Endodermal cell (in vitro differentiated cells): ENCODE data around the gene HEXB. TPM values are rescaled to one million over a fixed set of nuclear protein-coding genes. Genes with fewer than 3 reads are reported as not detected.
"Not testable (repeated sequence)": the region's sequence is repeated elsewhere in the genome, so short reads cannot be mapped to it uniquely, and the experiment has no call there.

Experiments used
- DNase-seq: peaks from one replicate; pipeline ENCODE4 v3.0.0-alpha.2; 2017
- H3K27ac ChIP-seq: 2 replicates; pipeline ENCODE4 v1.5.1; 2013; ENCODE audit warnings: mild to moderate bottlenecking, low read depth, low read length, moderate library complexity
- H3K27me3 ChIP-seq: 2 replicates; pipeline ENCODE4 v1.6.1; 2013; ENCODE audit warnings: mild to moderate bottlenecking, low read length, moderate library complexity; ENCODE audit not compliant: insufficient read depth, control insufficient read depth, poor library complexity, severe bottlenecking
- H3K36me3 ChIP-seq: 2 replicates; pipeline ENCODE4 v1.7.0; 2013; ENCODE audit warnings: mild to moderate bottlenecking, low read length, moderate library complexity; ENCODE audit not compliant: control insufficient read depth, insufficient read depth
- H3K4me1 ChIP-seq: one replicate; pipeline ENCODE4 v1.7.0; 2013; ENCODE audit warnings: low read length; ENCODE audit not compliant: control insufficient read depth, insufficient read depth
- H3K4me3 ChIP-seq: 2 replicates; pipeline ENCODE4 v1.5.1; 2013; ENCODE audit warnings: mild to moderate bottlenecking, low read length, moderate library complexity
- H3K9ac ChIP-seq: 2 replicates; pipeline ENCODE4 v1.6.1; 2013; ENCODE audit warnings: mild to moderate bottlenecking, low read length, moderate library complexity; ENCODE audit not compliant: poor library complexity, severe bottlenecking; ENCODE audit errors: extremely low read depth
- H3K9me3 ChIP-seq: 2 replicates; pipeline ENCODE4 v1.6.1; 2013; ENCODE audit warnings: mild to moderate bottlenecking, low read length, moderate library complexity; ENCODE audit not compliant: control insufficient read depth
- H3K27ac Mint-ChIP-seq: 2 replicates; pipeline ENCODE4 v1.8.0; 2020; ENCODE audit warnings: mixed read lengths
- H3K27me3 Mint-ChIP-seq: 2 replicates; pipeline ENCODE4 v1.8.0; 2021; ENCODE audit warnings: mild to moderate bottlenecking, mixed read lengths; ENCODE audit not compliant: insufficient read depth
- H3K36me3 Mint-ChIP-seq: 2 replicates; pipeline ENCODE4 v1.8.0; 2020; ENCODE audit warnings: low read depth, mixed read lengths
- H3K4me1 Mint-ChIP-seq: 2 replicates; pipeline ENCODE4 v1.8.0; 2020; ENCODE audit warnings: mixed read lengths
- H3K4me3 Mint-ChIP-seq: 2 replicates; pipeline ENCODE4 v1.8.0; 2020; ENCODE audit warnings: mild to moderate bottlenecking, moderate library complexity, mixed read lengths
- H3K9me3 Mint-ChIP-seq: 2 replicates; pipeline ENCODE4 v1.8.0; 2020; ENCODE audit warnings: mild to moderate bottlenecking, mixed read lengths
- CTCF ChIP-seq: fragments of 200-600 bp; sonication (generic); conservative IDR thresholded peaks from 2 replicates; pipeline ENCODE4 v1.5.0; 2021; ENCODE audit warnings: antibody characterized with exemption, mild to moderate bottlenecking
- WGBS, 2 experiments: methylation state at CpG; one replicate each; pipeline versions ENCODE4 v1.1.5 to v1.1.7; 2013; ENCODE audit warnings: missing lambda C conversion rate in 2 of 2, mixed read lengths in 1 of 2; ENCODE audit not compliant: insufficient coverage in 1 of 2, insufficient read length in 1 of 2; 5-methylcytosine and 5-hydroxymethylcytosine counted together
- total RNA-seq, 2 donors: library from RNA; stranded (reverse); fragmentation: NEBNext Ultra II Directional in 1 of 2; extraction: Animal tissue kit (Norgen Biotek cat#: 25700) in 1 of 2; gene quantifications; 2 replicates in 1 of 2; 3 replicates in 1 of 2; pipeline ENCODE4 v1.2.1, GENCODE V29; 2021

HEXB gene
- total RNA-seq, 2 donors from 2014 or later: 68.4 to 112 TPM

DNA sequence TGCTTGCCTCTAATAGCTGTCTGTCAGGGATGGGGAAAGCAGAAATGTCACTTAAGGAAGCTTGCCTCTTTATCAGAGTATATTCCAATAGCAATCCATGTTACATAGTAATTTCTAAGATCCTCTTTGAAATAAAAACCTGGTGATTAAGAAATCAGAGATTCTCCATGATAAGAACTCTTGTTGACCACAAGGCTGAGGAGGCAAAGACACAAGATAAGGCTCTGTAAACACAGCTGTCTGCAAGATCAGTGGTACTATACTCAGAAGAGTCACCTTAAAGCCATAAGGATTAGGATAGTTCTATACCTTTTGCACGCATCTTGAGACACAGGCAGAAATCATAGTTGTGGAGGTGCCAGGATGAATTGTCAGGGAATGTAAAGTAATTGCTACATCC lies 40.3 kb downstream of the HEXB start:
- H3K36me3 ChIP-seq: peaks cover 82% of the 10 kb centered on the region
- peak overlapping the region; percentile 3 for H3K4me3 ChIP-seq
- no peak for TF ChIP-seq CTCF
- H3K27me3 Mint-ChIP-seq: no peaks in the 10 kb centered on the region
- peaks cover 51% of the 10 kb centered on the region for H3K36me3 Mint-ChIP-seq
- peaks cover 9% of the 10 kb centered on the region for H3K9me3 ChIP-seq
- H3K27me3 ChIP-seq: no peaks in the 10 kb centered on the region
- 92 to 100% methylated on average over 1 of the region's 1 CpG for WGBS, 2 experiments
- H3K27ac Mint-ChIP-seq: no peak overlapping the region
- no peak overlapping the region for H3K27ac ChIP-seq
- peaks cover 12% of the 10 kb centered on the region for H3K4me1 Mint-ChIP-seq
- DNase-seq: no peak
- no peaks in the 10 kb centered on the region for H3K9me3 Mint-ChIP-seq
- H3K4me3 Mint-ChIP-seq: no peak overlapping the region
- H3K9ac ChIP-seq: no peak overlapping the region
- peaks cover 8% of the 10 kb centered on the region for H3K4me1 ChIP-seq

DNA sequence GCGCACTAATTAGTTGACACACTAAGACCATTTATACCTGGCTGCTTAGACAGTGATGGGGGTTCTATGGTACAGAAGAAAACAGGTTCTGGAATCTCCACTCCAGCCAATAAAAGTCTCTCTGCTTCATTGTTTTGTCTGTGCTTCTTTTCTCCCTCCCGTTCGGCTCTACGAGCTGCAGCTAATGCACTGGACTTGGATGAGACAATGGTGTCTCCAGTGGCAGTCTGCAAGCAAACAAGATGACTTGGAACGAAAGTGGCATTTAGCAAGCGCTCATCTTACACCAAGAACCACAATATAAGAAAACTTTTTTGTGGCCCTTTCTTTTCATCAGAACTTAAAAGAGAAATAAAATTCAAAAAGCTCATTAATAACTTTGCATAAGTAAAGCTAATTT lies 51.7 kb downstream of the HEXB start:
- peaks cover 89% of the 10 kb centered on the region for H3K36me3 ChIP-seq
- H3K27ac Mint-ChIP-seq: no peak overlapping the region
- peaks cover 12% of the 10 kb centered on the region for H3K4me1 ChIP-seq
- H3K27me3 ChIP-seq: no peaks in the 10 kb centered on the region
- no peak overlapping the region for H3K4me3 ChIP-seq
- H3K27ac ChIP-seq: no peak overlapping the region
- H3K9me3 ChIP-seq: no peaks in the 10 kb centered on the region
- no peak for TF ChIP-seq CTCF
- no peak overlapping the region for H3K9ac ChIP-seq
- H3K4me3 Mint-ChIP-seq: no peak overlapping the region
- H3K27me3 Mint-ChIP-seq: no peaks in the 10 kb centered on the region
- peaks cover 30% of the 10 kb centered on the region for H3K4me1 Mint-ChIP-seq
- no peak for DNase-seq
- 89 to 94% methylated on average over 5 to 6 of the region's 6 CpGs for WGBS, 2 experiments
- no peaks in the 10 kb centered on the region for H3K9me3 Mint-ChIP-seq
- H3K36me3 Mint-ChIP-seq: peaks cover 38% of the 10 kb centered on the region

DNA sequence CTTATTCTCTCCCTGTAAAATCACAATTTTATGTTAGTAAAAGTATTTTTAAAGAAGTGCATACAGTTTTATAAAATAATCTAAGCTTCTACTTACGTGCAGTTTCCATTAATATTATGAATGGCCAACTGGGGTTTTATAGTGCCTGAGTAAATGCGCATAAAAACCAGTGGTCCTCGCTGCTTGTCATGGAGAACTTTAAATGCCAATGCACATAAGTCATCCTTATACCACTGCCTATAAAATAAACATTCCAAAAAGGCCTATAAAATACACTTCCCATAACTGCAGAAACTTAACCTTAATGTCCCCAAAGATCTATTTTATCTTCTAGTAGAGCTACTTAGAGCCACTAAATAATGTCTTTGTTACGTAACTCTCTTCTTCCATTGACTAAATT lies 53.4 kb downstream of the HEXB start:
- peaks cover 84% of the 10 kb centered on the region for H3K36me3 ChIP-seq
- no peak overlapping the region for H3K4me3 ChIP-seq
- no peak overlapping the region for H3K9ac ChIP-seq
- DNase-seq: no peak
- no peaks in the 10 kb centered on the region for H3K9me3 ChIP-seq
- H3K4me1 ChIP-seq: peaks cover 12% of the 10 kb centered on the region
- Mint-ChIP-seq H3K36me3 (peaks cover 41% of the 10 kb centered on the region), H3K4me1 (peaks cover 29% of the 10 kb centered on the region), H3K27me3 (no peaks in the 10 kb centered on the region), H3K9me3 (no peaks in the 10 kb centered on the region), H3K27ac (no peak overlapping the region), H3K4me3 (no peak overlapping the region)
- TF ChIP-seq CTCF: no peak
- no peaks in the 10 kb centered on the region for H3K27me3 ChIP-seq
- no peak overlapping the region for H3K27ac ChIP-seq
- 91 to 95% methylated on average over 4 of the region's 4 CpGs for WGBS, 2 experiments

GRCh38 chr5:74748742-74749141 lies 63.7 kb downstream of the HEXB start:
- H3K4me1 Mint-ChIP-seq, H3K27me3 ChIP-seq, H3K4me1 ChIP-seq, H3K9me3 ChIP-seq, H3K4me3 ChIP-seq, H3K27ac ChIP-seq, H3K9ac ChIP-seq, H3K27me3 Mint-ChIP-seq, DNase-seq, H3K27ac Mint-ChIP-seq, H3K9me3 Mint-ChIP-seq, H3K4me3 Mint-ChIP-seq: not testable (repeated sequence)
- WGBS, 2 experiments: 92 to 96% methylated on average over 2 to 3 of the region's 4 CpGs
- peaks cover 86% of the 10 kb centered on the region for H3K36me3 ChIP-seq
- H3K36me3 Mint-ChIP-seq: peaks cover 58% of the 10 kb centered on the region
